H9 (cell line): Measurements from ENCODE around the gene USP6NL. TPM values are rescaled to one million over a fixed set of nuclear protein-coding genes. Genes with fewer than 3 reads are reported as not detected.

Experiments
- DNase-seq: peaks from one replicate; pipeline ENCODE4 v3.0.0-alpha.2; 2017
- H2AFZ ChIP-seq: one replicate; pipeline ENCODE4 v1.6.1; 2013; ENCODE audit warnings: mild to moderate bottlenecking, low read length, control low read depth, moderate library complexity
- H2AK5ac ChIP-seq: 2 replicates; pipeline ENCODE4 v1.6.1; 2013; ENCODE audit warnings: low read length, control low read depth, mixed read lengths; ENCODE audit not compliant: insufficient read length
- H2BK120ac ChIP-seq: one replicate; pipeline ENCODE4 v1.6.1; 2013; ENCODE audit warnings: low read depth, mild to moderate bottlenecking, low read length, control low read depth, inconsistent platforms; ENCODE audit not compliant: poor library complexity, severe bottlenecking
- H2BK12ac ChIP-seq: 2 replicates; pipeline ENCODE4 v1.6.1; 2013; ENCODE audit warnings: low read length, control low read depth, mixed read lengths, low read depth; ENCODE audit not compliant: insufficient read length
- H2BK15ac ChIP-seq: 2 replicates; pipeline ENCODE4 v1.6.1; 2013; ENCODE audit warnings: low read depth, low read length, control low read depth
- H2BK20ac ChIP-seq: one replicate; pipeline ENCODE4 v1.6.1; 2013; ENCODE audit warnings: low read depth, mild to moderate bottlenecking, low read length, control low read depth, inconsistent platforms; ENCODE audit not compliant: poor library complexity, severe bottlenecking
- H2BK5ac ChIP-seq: 2 replicates; pipeline ENCODE4 v1.6.1; 2013; ENCODE audit warnings: low read length, control low read depth, mixed read lengths; ENCODE audit not compliant: insufficient read length
- H3K14ac ChIP-seq: 2 replicates; pipeline ENCODE4 v1.6.1; 2013; ENCODE audit warnings: low read length, control low read depth; ENCODE audit not compliant: insufficient read depth
- H3K18ac ChIP-seq: 2 replicates; pipeline ENCODE4 v1.6.1; 2013; ENCODE audit warnings: low read depth, mild to moderate bottlenecking, mixed read lengths, low read length, control low read depth; ENCODE audit not compliant: insufficient read length
- H3K23ac ChIP-seq: 2 replicates; pipeline ENCODE4 v1.6.1; 2013; ENCODE audit warnings: low read length, control low read depth, mixed read lengths, low read depth; ENCODE audit not compliant: insufficient read length
- H3K23me2 ChIP-seq: 2 replicates; pipeline ENCODE4 v1.6.1; 2013; ENCODE audit warnings: low read depth, mild to moderate bottlenecking, mixed read lengths, low read length, control low read depth; ENCODE audit not compliant: insufficient read length, poor library complexity, severe bottlenecking
- H3K27ac ChIP-seq: 2 replicates; pipeline ENCODE4 v1.5.1; 2013; ENCODE audit warnings: low read length, control low read depth, mixed read lengths, low read depth; ENCODE audit not compliant: insufficient read length
- H3K27me3 ChIP-seq: 2 replicates; pipeline ENCODE4 v1.6.1; 2013; ENCODE audit warnings: low read length, control low read depth, inconsistent platforms; ENCODE audit not compliant: insufficient read depth
- H3K4ac ChIP-seq: 2 replicates; pipeline ENCODE4 v1.6.1; 2013; ENCODE audit warnings: low read depth, mild to moderate bottlenecking, control low read depth, inconsistent platforms, low read length, moderate library complexity
- H3K4me1 ChIP-seq: 2 replicates; pipeline ENCODE4 v1.6.1; 2013; ENCODE audit warnings: low read length, control low read depth, inconsistent platforms; ENCODE audit not compliant: insufficient read depth
- H3K4me2 ChIP-seq: 2 replicates; pipeline ENCODE4 v1.6.1; 2013; ENCODE audit warnings: low read length, control low read depth, mixed read lengths; ENCODE audit not compliant: insufficient read length, insufficient read depth
- H3K56ac ChIP-seq: 2 replicates; pipeline ENCODE4 v1.6.1; 2013; ENCODE audit warnings: low read depth, mild to moderate bottlenecking, mixed read lengths, low read length, control low read depth; ENCODE audit not compliant: insufficient read length
- H3K79me1 ChIP-seq: 2 replicates; pipeline ENCODE4 v1.6.1; 2013; ENCODE audit warnings: low read depth, mild to moderate bottlenecking, moderate library complexity, low read length, control low read depth, inconsistent platforms; ENCODE audit not compliant: insufficient read depth, poor library complexity, severe bottlenecking
- H3K79me2 ChIP-seq: 2 replicates; pipeline ENCODE4 v1.6.1; 2013; ENCODE audit warnings: low read length, control low read depth, inconsistent platforms; ENCODE audit not compliant: insufficient read depth
- H3K9ac ChIP-seq: 2 replicates; pipeline ENCODE4 v1.6.1; 2013; ENCODE audit warnings: low read length, control low read depth, mixed read lengths; ENCODE audit not compliant: insufficient read length; ENCODE audit errors: extremely low read depth
- H3K9me3 ChIP-seq: one replicate; pipeline ENCODE4 v1.6.1; 2013; ENCODE audit warnings: low read depth, low read length, inconsistent platforms; ENCODE audit not compliant: control insufficient read depth
- H3T11ph ChIP-seq: one replicate; pipeline ENCODE4 v1.6.1; 2013; ENCODE audit warnings: mild to moderate bottlenecking, low read length, control low read depth, inconsistent platforms
- H4K20me1 ChIP-seq: one replicate; pipeline ENCODE4 v1.6.1; 2013; ENCODE audit not compliant: control insufficient read depth, insufficient read length, insufficient read depth
- H4K5ac ChIP-seq: 2 replicates; pipeline ENCODE4 v1.6.1; 2013; ENCODE audit warnings: low read depth, mild to moderate bottlenecking, mixed read lengths, low read length, control low read depth; ENCODE audit not compliant: insufficient read length
- H4K8ac ChIP-seq: replicated peaks from 2 replicates; pipeline ENCODE4 v1.6.1; 2013; ENCODE audit warnings: low read length, control low read depth, mixed read lengths, low read depth; ENCODE audit not compliant: insufficient read length
- H4K91ac ChIP-seq: 2 replicates; pipeline ENCODE4 v1.6.1; 2013; ENCODE audit warnings: low read depth, mild to moderate bottlenecking, moderate library complexity, mixed read lengths, low read length, control low read depth; ENCODE audit not compliant: insufficient read length
- H3K27ac Mint-ChIP-seq, 3 experiments: 2 replicates in 2 of 3; 3 replicates in 1 of 3; pipeline ENCODE4 v1.8.0; 2020 to 2021; ENCODE audit warnings: mixed read lengths in 3 of 3, mild to moderate bottlenecking in 1 of 3, moderate library complexity in 1 of 3
- H3K27me3 Mint-ChIP-seq: 2 replicates; pipeline ENCODE4 v1.8.0; 2021; ENCODE audit warnings: low read depth, mild to moderate bottlenecking, moderate library complexity, mixed read lengths
- H3K36me3 Mint-ChIP-seq, 3 experiments: 2 replicates in 2 of 3; 3 replicates in 1 of 3; pipeline ENCODE4 v1.8.0; 2020 to 2021; ENCODE audit warnings: low read depth in 3 of 3, mixed read lengths in 3 of 3; ENCODE audit not compliant: insufficient read depth in 1 of 3
- H3K4me1 Mint-ChIP-seq, 2 experiments: 2 replicates each; pipeline ENCODE4 v1.8.0; 2020; ENCODE audit warnings: mixed read lengths in 2 of 2
- H3K4me3 Mint-ChIP-seq, 2 experiments: 2 replicates in 1 of 2; 3 replicates in 1 of 2; pipeline ENCODE4 v1.8.0; 2020 to 2021; ENCODE audit warnings: mild to moderate bottlenecking in 2 of 2, mixed read lengths in 2 of 2, moderate library complexity in 1 of 2
- H3K9me3 Mint-ChIP-seq, 2 experiments: 2 replicates in 1 of 2; 3 replicates in 1 of 2; pipeline ENCODE4 v1.8.0; 2020; ENCODE audit warnings: mild to moderate bottlenecking in 2 of 2, mixed read lengths in 2 of 2, moderate library complexity in 1 of 2
- WGBS: extraction: QIAGEN DNeasy Blood & Tissue Kit; methylation state at CpG from one replicate; pipeline ENCODE4 v1.1.7; 2013; ENCODE audit warnings: missing lambda C conversion rate, low lambda C conversion rate, mixed read lengths; ENCODE audit not compliant: insufficient read length; ENCODE audit errors: extremely low coverage; 5-methylcytosine and 5-hydroxymethylcytosine counted together
- total RNA-seq: library from RNA; stranded (reverse); gene quantifications from 2 replicates; pipeline ENCODE4 v1.2.1, GENCODE V29; 2021
- TF ChIP-seq, protein P1 (sequence below): fragments of 200-600 bp; sonication (generic); conservative IDR thresholded peaks from 3 replicates; pipeline ENCODE4 v1.8.0; 2021; ENCODE audit warnings: antibody characterized with exemption, mild to moderate bottlenecking

The USP6NL gene
- total RNA-seq, 1 experiment from 2014 or later: 28.3 TPM

DNA sequence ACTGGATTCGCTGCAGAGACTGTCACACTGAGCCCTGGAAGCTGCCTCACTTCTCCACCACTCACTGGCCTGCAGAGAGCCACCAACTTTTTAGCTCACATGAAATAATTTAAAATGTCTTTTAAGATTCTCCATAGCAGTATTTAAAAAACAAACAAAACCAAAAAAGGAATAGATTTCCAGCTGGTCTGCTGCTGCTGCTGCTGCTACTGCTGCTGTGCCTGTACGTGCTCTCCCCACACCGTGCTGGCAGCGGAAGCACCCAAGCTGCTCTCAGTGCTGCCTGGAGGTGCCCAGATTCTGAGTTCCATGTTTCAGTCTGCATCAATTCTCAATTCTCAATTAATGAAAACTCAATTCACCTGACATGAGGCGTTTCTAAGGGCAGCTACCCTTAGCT is 146.0 kb downstream of the USP6NL start:
- H4K20me1 ChIP-seq: no peaks in the 10 kb centered on the region
- H3K27ac Mint-ChIP-seq: peak overlapping the region in 1 of 3 experiments; percentile 46; a peak in 2 of 7 replicates
- H2BK120ac ChIP-seq: no peak overlapping the region

More for the DNA sequence above, 146.0 kb downstream of the USP6NL start:
- TF ChIP-seq, protein P1, sequence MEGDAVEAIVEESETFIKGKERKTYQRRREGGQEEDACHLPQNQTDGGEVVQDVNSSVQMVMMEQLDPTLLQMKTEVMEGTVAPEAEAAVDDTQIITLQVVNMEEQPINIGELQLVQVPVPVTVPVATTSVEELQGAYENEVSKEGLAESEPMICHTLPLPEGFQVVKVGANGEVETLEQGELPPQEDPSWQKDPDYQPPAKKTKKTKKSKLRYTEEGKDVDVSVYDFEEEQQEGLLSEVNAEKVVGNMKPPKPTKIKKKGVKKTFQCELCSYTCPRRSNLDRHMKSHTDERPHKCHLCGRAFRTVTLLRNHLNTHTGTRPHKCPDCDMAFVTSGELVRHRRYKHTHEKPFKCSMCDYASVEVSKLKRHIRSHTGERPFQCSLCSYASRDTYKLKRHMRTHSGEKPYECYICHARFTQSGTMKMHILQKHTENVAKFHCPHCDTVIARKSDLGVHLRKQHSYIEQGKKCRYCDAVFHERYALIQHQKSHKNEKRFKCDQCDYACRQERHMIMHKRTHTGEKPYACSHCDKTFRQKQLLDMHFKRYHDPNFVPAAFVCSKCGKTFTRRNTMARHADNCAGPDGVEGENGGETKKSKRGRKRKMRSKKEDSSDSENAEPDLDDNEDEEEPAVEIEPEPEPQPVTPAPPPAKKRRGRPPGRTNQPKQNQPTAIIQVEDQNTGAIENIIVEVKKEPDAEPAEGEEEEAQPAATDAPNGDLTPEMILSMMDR: no peak
- Mint-ChIP-seq H3K27me3 (no peaks in the 10 kb centered on the region), H3K4me1 (peaks cover 21 to 24% of the 10 kb centered on the region in 2 experiments), H3K4me3 (no peak overlapping the region), H3K9me3 (no peaks in the 10 kb centered on the region), H3K36me3 (peaks cover 13 to 30% (median 26%) of the 10 kb centered on the region in 3 experiments; a peak in 6 of 7 replicates)
- no peak overlapping the region for H3K27ac ChIP-seq
- H2AFZ ChIP-seq: no peak overlapping the region
- no peak overlapping the region for H2BK15ac ChIP-seq
- no peak overlapping the region for H2BK12ac ChIP-seq
- H3K79me1 ChIP-seq: no peaks in the 10 kb centered on the region
- H3K56ac ChIP-seq: no peak overlapping the region
- H4K8ac ChIP-seq: no peak overlapping the region
- H2BK20ac ChIP-seq: no peak overlapping the region
- H3K4me1 ChIP-seq: peaks cover 7% of the 10 kb centered on the region
- no CpG with 5 or more reads among the region's 5 CpGs for WGBS
- no peak overlapping the region for H4K91ac ChIP-seq
- peaks cover 3% of the 10 kb centered on the region for H3K23me2 ChIP-seq
- no peak overlapping the region for H4K5ac ChIP-seq
- no peak overlapping the region for H3T11ph ChIP-seq
- no peaks in the 10 kb centered on the region for H3K79me2 ChIP-seq
- no peak overlapping the region for H3K4ac ChIP-seq
- no peak overlapping the region for H2BK5ac ChIP-seq
- H3K9ac ChIP-seq: no peak overlapping the region
- H2AK5ac ChIP-seq: no peak overlapping the region
- no peak overlapping the region for H3K23ac ChIP-seq
- no peak overlapping the region for H3K18ac ChIP-seq
- no peak overlapping the region for H3K4me2 ChIP-seq
- H3K9me3 ChIP-seq: no peaks in the 10 kb centered on the region
- DNase-seq: no peak
- H3K27me3 ChIP-seq: no peaks in the 10 kb centered on the region
- no peak overlapping the region for H3K14ac ChIP-seq
